AG04449 (cell line): ENCODE data around the gene CYRIA.

Source experiments
- CTCF ChIA-PET: fragments of 350-600 bp; formaldehyde crosslinking; extraction: SDS; loops from one replicate; lab custom pipeline; 2021; ENCODE audit warnings: antibody characterized with exemption; lab: Yijun Ruan, JAX
- POLR2A ChIA-PET: fragments of 400-600, 350-600 bp; formaldehyde crosslinking; extraction: SDS; loops from one replicate; lab custom pipeline; 2020; ENCODE audit warnings: antibody characterized with exemption, inconsistent platforms; lab: Yijun Ruan, JAX
- DNase-seq: peaks from one replicate; pipeline ENCODE4 v3.0.0-alpha.2; 2010; ENCODE audit warnings: low read depth, low spot score
- H3K4me3 ChIP-seq: 2 replicates; pipeline ENCODE4 v1.5.1; 2011; ENCODE audit warnings: low read depth, mild to moderate bottlenecking, control low read depth, low read length
- TF ChIP-seq, protein P1 (sequence below): IDR thresholded peaks from one replicate; pipeline ENCODE4 v1.5.1; 2011; ENCODE audit warnings: mild to moderate bottlenecking, moderate library complexity, low read length, control low read depth, inconsistent platforms; ENCODE audit not compliant: insufficient read depth; ENCODE audit errors: missing control alignments

The CYRIA gene

DNA sequence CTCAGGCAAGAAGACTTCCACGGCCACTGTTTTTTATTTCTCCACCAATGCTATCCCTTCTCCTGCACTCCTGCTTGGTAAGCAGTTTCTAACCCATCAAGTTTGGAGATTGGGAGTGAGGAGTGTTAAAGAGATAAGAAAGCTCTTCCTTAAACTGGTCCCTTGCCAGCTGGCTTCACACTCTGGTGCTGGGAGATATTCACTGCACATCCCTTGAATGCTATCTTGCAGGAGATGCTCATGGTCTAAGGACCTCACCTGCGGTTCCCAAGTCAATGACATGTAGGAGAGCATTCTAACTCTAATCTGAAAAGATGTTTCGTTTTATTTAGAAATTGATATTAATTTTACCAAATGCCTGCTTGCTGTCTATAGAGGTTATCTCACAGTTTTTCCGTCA lies 28.2 kb upstream of the CYRIA start:
- no peak overlapping the region for H3K4me3 ChIP-seq
- TF ChIP-seq, protein P1, sequence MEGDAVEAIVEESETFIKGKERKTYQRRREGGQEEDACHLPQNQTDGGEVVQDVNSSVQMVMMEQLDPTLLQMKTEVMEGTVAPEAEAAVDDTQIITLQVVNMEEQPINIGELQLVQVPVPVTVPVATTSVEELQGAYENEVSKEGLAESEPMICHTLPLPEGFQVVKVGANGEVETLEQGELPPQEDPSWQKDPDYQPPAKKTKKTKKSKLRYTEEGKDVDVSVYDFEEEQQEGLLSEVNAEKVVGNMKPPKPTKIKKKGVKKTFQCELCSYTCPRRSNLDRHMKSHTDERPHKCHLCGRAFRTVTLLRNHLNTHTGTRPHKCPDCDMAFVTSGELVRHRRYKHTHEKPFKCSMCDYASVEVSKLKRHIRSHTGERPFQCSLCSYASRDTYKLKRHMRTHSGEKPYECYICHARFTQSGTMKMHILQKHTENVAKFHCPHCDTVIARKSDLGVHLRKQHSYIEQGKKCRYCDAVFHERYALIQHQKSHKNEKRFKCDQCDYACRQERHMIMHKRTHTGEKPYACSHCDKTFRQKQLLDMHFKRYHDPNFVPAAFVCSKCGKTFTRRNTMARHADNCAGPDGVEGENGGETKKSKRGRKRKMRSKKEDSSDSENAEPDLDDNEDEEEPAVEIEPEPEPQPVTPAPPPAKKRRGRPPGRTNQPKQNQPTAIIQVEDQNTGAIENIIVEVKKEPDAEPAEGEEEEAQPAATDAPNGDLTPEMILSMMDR, result no peak
- ChIA-PET POLR2A (no interaction called here), CTCF (no interaction called here)
- DNase-seq, result no peak

DNA sequence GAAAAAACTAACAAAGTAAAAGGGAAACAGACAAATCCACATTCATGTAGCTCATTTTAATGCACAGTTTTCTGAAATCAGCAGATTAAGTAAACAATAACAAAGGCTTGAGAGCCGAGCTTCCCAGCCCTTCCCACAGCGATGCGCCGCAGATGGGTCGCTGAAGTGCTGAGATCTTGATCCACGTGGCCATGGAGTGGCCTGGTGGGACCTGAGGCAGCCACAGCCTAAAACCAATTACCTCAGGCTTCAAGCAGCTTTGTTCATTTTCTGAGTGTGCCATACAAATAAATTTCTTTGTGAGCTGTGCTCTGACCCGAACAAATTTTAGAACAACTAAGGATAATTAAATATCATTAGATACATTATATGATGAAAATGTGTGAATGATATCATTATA lies 25.6 kb upstream of the CYRIA start:
- H3K4me3 ChIP-seq, result no peak overlapping the region
- TF ChIP-seq, protein P1, result no peak
- POLR2A ChIA-PET, result no interaction called here
- CTCF ChIA-PET, result no interaction called here
- DNase-seq, result no peak

DNA sequence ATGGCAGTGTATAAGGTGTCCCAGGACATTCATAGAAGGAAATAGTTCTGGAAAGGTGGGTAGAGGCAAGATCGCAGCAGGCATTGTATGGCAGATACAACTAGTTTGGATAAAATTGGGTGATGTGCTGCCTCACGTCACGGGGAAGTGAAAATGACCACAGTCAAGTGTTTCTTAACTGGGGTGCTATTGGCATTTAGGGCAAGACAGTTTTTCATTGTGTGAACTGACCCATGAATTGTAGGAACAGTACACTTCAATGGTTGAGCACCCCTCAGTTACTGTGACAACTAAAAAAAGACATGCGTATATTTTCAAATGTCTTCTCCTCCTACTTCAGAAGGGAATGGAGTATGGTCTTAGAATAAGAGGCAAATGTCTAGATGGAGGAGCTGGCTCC lies 22.3 kb upstream of the CYRIA start:
- TF ChIP-seq, protein P1, result no peak
- POLR2A ChIA-PET, result no interaction called here
- H3K4me3 ChIP-seq, result no peak overlapping the region
- CTCF ChIA-PET, result no interaction called here
- DNase-seq, result no peak

DNA sequence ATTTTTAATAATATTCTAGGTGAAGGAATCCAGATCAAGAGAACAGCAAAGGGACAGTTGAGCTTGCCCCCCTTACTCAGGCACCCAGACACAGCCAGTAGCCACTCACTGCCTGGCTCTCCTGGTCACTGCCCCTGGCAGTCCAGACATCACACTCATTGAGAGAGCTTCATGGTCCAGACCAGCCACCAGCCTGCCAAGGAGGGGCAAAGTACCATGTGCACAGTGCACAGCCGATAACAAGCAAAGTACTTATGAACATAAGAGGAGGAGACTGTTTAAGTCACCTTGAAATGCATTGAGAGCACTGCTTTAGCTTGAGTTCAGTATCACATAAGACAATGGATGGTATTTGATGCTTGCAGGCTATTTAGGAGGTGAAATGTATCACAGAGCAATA lies 21.6 kb upstream of the CYRIA start:
- POLR2A ChIA-PET, result no interaction called here
- CTCF ChIA-PET, result no interaction called here

DNA sequence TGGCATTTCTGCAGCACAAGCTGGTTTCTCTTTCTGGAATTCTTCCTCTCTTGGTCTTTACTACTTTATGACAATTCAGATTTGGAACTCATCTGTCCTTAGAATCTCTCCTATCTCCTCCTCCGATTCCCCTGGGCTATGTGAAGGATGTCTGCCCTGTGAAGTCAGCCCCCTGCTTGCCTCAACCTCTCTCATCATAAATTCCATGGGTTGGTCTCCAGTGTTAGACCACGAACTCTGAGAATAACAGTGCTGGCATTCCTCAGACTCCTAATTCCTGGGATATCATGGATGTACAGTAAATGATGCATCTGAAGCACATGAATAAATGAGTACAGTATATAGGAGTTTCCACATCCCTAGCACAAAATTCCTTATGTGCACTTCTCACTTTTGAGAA lies 21.0 kb upstream of the CYRIA start:
- CTCF ChIA-PET, result no interaction called here
- DNase-seq, result no peak
- POLR2A ChIA-PET, result no interaction called here
- TF ChIP-seq, protein P1, result no peak
- H3K4me3 ChIP-seq, result no peak overlapping the region

More for the DNA sequence above, 21.6 kb upstream of the CYRIA start:
- DNase-seq, result no peak
- H3K4me3 ChIP-seq, result no peak overlapping the region
- TF ChIP-seq, protein P1, result no peak

DNA sequence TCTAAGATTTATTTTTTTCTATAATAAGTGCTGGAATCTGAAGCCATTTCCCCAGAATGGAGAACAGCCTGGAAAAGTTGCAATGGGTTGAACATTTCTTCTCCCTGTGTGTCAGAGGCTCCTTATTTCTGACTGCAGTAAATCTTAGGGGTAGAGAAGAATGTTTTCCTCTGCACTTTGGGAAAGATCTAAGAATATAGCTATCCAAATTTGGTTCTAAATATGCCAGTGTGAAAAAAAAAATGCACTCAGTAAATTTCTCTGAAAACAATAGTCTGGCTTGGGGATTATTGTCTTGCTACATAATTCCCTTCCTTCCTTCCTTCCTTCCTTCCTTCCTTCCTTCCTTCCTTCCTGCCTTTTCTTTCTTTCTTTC lies 19.7 kb upstream of the CYRIA start:
- ChIA-PET POLR2A (no interaction called here), CTCF (no interaction called here)
- DNase-seq, result no peak
- no peak overlapping the region for H3K4me3 ChIP-seq
- TF ChIP-seq, protein P1, result no peak
